ENCODE measurements around the gene PTCH1.
A peak's percentile ranks its signal among the peaks of the same experiment; 100 is the strongest.

PTCH1 gene

DNA sequence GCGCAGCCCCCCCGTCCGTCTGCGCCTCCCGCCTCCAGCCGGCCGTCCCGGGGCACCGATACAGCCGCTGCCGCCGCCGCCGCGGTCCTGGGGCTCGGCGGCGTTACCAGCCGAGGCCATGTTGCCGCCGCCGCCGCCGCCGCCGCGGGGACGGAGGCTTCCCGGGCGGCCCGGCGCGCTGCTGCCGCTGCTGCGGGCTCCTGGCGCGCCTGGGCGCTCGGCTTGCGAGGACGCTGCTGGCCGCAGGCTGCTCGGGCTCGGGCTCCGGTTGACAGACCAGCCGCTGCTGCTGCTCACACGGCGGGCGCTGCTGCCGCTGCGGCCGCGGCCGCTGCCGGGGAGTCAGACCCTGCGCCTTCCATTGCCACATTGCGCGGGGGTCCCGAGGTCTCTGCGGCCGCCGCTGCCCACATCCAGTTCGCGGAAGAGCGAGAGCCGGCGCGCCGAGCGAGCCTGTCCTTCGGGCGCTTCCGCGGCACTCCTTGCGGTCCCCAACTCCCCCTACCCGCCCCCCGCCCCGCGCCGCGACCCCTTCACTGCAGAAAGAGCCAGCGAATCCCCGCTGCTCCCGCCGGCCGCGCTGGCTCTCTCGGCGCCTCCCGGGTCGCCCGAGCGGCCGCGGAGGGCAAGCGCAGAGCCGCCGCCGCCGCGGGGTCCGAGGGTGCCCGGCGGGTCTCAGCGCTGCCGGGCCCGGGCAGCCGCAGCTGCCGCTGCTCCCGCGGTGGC is 8.4 kb downstream of the PTCH1 start:
- Mint-ChIP-seq H3K27ac (no peak overlapping the region), H3K36me3 (ENCODE audit: low read depth) (no peaks in the 10 kb centered on the region), H3K27me3 (ENCODE audit: low read depth, poor library complexity) (peaks cover 14% of the 10 kb centered on the region), H3K4me3 (peak overlapping the region; percentile 99), H3K9me3 (no peaks in the 10 kb centered on the region), H3K4me1 (peaks cover 42% of the 10 kb centered on the region)
- DNase-seq = peak; percentile 54
- no peak for TF ChIP-seq CTCF (IDR thresholded peaks at IDR 0.05)

- H3K4me3 Mint-ChIP-seq = peak overlapping the region; percentile 98
- no peaks in the 10 kb centered on the region for H3K36me3 Mint-ChIP-seq (ENCODE audit: low read depth)
- H3K4me1 Mint-ChIP-seq = peaks cover 42% of the 10 kb centered on the region
- H3K27ac Mint-ChIP-seq = peak overlapping the region; percentile 97
- peak; percentile 42 for DNase-seq
- no peak for TF ChIP-seq CTCF (IDR thresholded peaks at IDR 0.05)
- H3K9me3 Mint-ChIP-seq = no peaks in the 10 kb centered on the region
- peaks cover 14% of the 10 kb centered on the region for H3K27me3 Mint-ChIP-seq (ENCODE audit: low read depth, poor library complexity)
Measured at GRCh38 chr9:95507464-95508241, 9.1 kb downstream of the PTCH1 start.

- DNase-seq = peak; percentile 52
- Mint-ChIP-seq H3K4me3 (peak overlapping the region; percentile 98), H3K36me3 (ENCODE audit: low read depth) (no peaks in the 10 kb centered on the region), H3K27me3 (ENCODE audit: low read depth, poor library complexity) (peaks cover 14% of the 10 kb centered on the region), H3K27ac (peak overlapping the region; percentile 97), H3K4me1 (peaks cover 40% of the 10 kb centered on the region), H3K9me3 (no peaks in the 10 kb centered on the region)
- no peak for TF ChIP-seq CTCF (IDR thresholded peaks at IDR 0.05)
Measured at GRCh38 chr9:95506678-95507463, 9.9 kb downstream of the PTCH1 start.

- Mint-ChIP-seq H3K36me3 (ENCODE audit: low read depth) (no peaks in the 10 kb centered on the region), H3K27me3 (ENCODE audit: low read depth, poor library complexity) (peaks cover 11% of the 10 kb centered on the region), H3K27ac (peak overlapping the region; percentile 98), H3K4me1 (peaks cover 40% of the 10 kb centered on the region), H3K4me3 (peak overlapping the region; percentile 98), H3K9me3 (no peaks in the 10 kb centered on the region)
- no peak for TF ChIP-seq CTCF (IDR thresholded peaks at IDR 0.05)
- DNase-seq = no peak
Measured at GRCh38 chr9:95506428-95506677, 10.4 kb downstream of the PTCH1 start.

DNA sequence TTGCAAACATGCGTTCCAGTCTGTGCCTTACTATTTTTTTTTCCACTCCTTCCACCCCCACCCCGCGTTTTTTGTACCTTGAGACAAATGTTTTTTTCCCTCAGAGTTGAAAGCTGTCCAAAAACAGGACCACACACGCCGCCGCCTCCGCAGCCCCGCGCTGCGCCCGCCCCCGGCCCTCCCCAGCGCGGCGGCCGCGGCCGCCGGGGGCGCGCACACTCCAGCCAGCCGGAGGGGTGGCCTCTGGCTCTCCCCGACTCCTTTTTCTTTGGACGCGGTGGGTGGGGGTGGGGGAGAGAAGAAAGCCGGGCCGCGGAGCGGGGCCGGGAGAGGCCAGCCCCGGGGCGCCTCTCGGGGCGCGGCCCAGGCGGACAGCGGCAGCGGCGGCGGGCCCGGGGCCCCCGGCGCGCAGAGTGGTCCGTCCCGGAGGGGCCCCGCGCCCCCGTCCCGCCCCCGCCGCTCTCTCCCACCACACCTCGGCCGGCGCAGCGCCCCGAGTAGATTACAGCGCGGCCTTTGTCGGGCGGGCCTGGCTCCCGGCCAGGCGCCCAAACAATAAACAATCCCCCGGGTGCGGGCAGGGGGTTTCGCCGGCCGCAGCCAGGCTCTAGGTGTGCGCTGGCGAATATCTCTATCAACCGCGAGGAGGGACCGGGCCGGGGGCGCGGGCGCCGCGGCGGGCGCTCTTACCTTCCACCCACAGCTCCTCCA is 10.9 kb downstream of the PTCH1 start:
- H3K36me3 Mint-ChIP-seq (ENCODE audit: low read depth) = peaks cover 3% of the 10 kb centered on the region
- peaks cover 9% of the 10 kb centered on the region for H3K27me3 Mint-ChIP-seq (ENCODE audit: low read depth, poor library complexity)
- H3K9me3 Mint-ChIP-seq = no peaks in the 10 kb centered on the region
- peak; percentile 83 for DNase-seq
- H3K4me1 Mint-ChIP-seq = peaks cover 45% of the 10 kb centered on the region
- TF ChIP-seq CTCF (IDR thresholded peaks at IDR 0.05) = no peak
- H3K27ac Mint-ChIP-seq = peak overlapping the region; percentile 98
- peak overlapping the region; percentile 98 for H3K4me3 Mint-ChIP-seq

Data from nephron progenitor cell (in vitro differentiated cells).